Natural killer cell treated with Interleukin-12 subunit alpha and Interleukin-12 subunit beta and Interleukin-15 and Interleukin-18, amount 100 ng/mL, for 72 hours (primary cell): Measurements from ENCODE around the gene SUMO2. TPM values are rescaled to one million over a fixed set of nuclear protein-coding genes. Genes with fewer than 3 reads are reported as not detected.
"Not testable (repeated sequence)": the region's sequence is repeated elsewhere in the genome, so short reads cannot be mapped to it uniquely, and the experiment has no call there.

Experiments used
- ATAC-seq, 2 donors: fragments of 150-1000 bp; cut with Tn5 transposase in 1 of 2; sonication (Bioruptor Pico), chemical (Tn5 transposase) in 1 of 2; 2 replicates each; pipeline ENCODE4 v1.10.0; 2021
- DNase-seq: peaks from one replicate; pipeline ENCODE4 v3.0.0; 2022; ENCODE audit warnings: low spot score
- H3K27ac Mint-ChIP-seq, 2 donors: 1 replicate in 1 of 2; 2 replicates in 1 of 2; pipeline ENCODE4 v1.8.0; 2022; ENCODE audit warnings: mixed read lengths in 2 of 2, mild to moderate bottlenecking in 1 of 2, moderate library complexity in 1 of 2
- H3K27me3 Mint-ChIP-seq, 2 donors: 1 replicate in 1 of 2; 2 replicates in 1 of 2; pipeline ENCODE4 v1.8.0; 2022; ENCODE audit warnings: mixed read lengths in 2 of 2
- H3K36me3 Mint-ChIP-seq: one replicate; pipeline ENCODE4 v1.8.0; 2022; ENCODE audit warnings: mixed read lengths
- H3K4me1 Mint-ChIP-seq, 2 donors: 1 replicate in 1 of 2; 2 replicates in 1 of 2; pipeline ENCODE4 v1.8.0; 2022; ENCODE audit warnings: low read depth in 2 of 2, mixed read lengths in 2 of 2, mild to moderate bottlenecking in 1 of 2
- H3K4me3 Mint-ChIP-seq: one replicate; pipeline ENCODE4 v1.8.0; 2022; ENCODE audit warnings: mixed read lengths
- H3K9me3 Mint-ChIP-seq: 2 replicates; pipeline ENCODE4 v1.8.0; 2022; ENCODE audit warnings: mixed read lengths
- total RNA-seq, 2 donors: library from RNA; stranded (reverse); gene quantifications; one replicate each; pipeline ENCODE4 v1.2.3, GENCODE V29; 2022

The SUMO2 gene
- total RNA-seq, 2 donors from 2014 or later = 332 to 497 TPM

GRCh38 chr17:75147878-75148546 is 34.7 kb downstream of the SUMO2 start:
- Mint-ChIP-seq H3K4me3 (no peak overlapping the region), H3K36me3 (peaks cover 28% of the 10 kb centered on the region), H3K9me3 (no peaks in the 10 kb centered on the region), H3K4me1 (peaks cover 17 to 26% of the 10 kb centered on the region in 2 donors), H3K27me3 (no peaks in the 10 kb centered on the region), H3K27ac (peak overlapping the region; percentile 28 to 48)
- DNase-seq (no peak), ATAC-seq (no peak)

GRCh38 chr17:75146592-75146991 is 36.2 kb downstream of the SUMO2 start:
- DNase-seq = no peak
- Mint-ChIP-seq H3K4me3 (no peak overlapping the region), H3K27ac (no peak overlapping the region), H3K4me1 (peaks cover 8 to 15% of the 10 kb centered on the region in 2 donors), H3K27me3 (no peaks in the 10 kb centered on the region), H3K36me3 (peaks cover 28% of the 10 kb centered on the region), H3K9me3 (no peaks in the 10 kb centered on the region)
- ATAC-seq = no peak

- DNase-seq = no peak
- H3K27ac Mint-ChIP-seq = no peak overlapping the region
- no peaks in the 10 kb centered on the region for H3K27me3 Mint-ChIP-seq
- H3K36me3 Mint-ChIP-seq = peaks cover 27% of the 10 kb centered on the region
- ATAC-seq = no peak
- H3K4me1 Mint-ChIP-seq = peaks cover 20 to 27% of the 10 kb centered on the region in 2 donors
- H3K9me3 Mint-ChIP-seq = no peaks in the 10 kb centered on the region
- H3K4me3 Mint-ChIP-seq = no peak overlapping the region
Observed at GRCh38 chr17:75144816-75145512, 37.8 kb downstream of the SUMO2 start.

- Mint-ChIP-seq H3K4me1 (peaks cover 14 to 15% of the 10 kb centered on the region in 2 donors), H3K36me3 (peaks cover 12% of the 10 kb centered on the region), H3K4me3 (no peak overlapping the region), H3K9me3 (no peaks in the 10 kb centered on the region), H3K27me3 (no peaks in the 10 kb centered on the region), H3K27ac (no peak overlapping the region)
- ATAC-seq (no peak), DNase-seq (no peak)
Observed at GRCh38 chr17:75142236-75142971, 40.4 kb downstream of the SUMO2 start.

- no peaks in the 10 kb centered on the region for H3K9me3 Mint-ChIP-seq
- peaks cover 12 to 15% of the 10 kb centered on the region in 2 donors for H3K4me1 Mint-ChIP-seq
- no peak overlapping the region for H3K4me3 Mint-ChIP-seq
- no peak for ATAC-seq
- DNase-seq = no peak
- no peak overlapping the region for H3K27ac Mint-ChIP-seq
- no peaks in the 10 kb centered on the region for H3K27me3 Mint-ChIP-seq
- no peaks in the 10 kb centered on the region for H3K36me3 Mint-ChIP-seq
Observed at GRCh38 chr17:75138519-75138918, 44.2 kb downstream of the SUMO2 start.

- not testable (repeated sequence) for DNase-seq, H3K9me3 Mint-ChIP-seq, H3K36me3 Mint-ChIP-seq, ATAC-seq, H3K27me3 Mint-ChIP-seq, H3K4me3 Mint-ChIP-seq
- Mint-ChIP-seq H3K4me1 (peaks cover 12 to 15% of the 10 kb centered on the region in 2 donors), H3K27ac (peak overlapping the region in 1 of 2 donors; percentile 54)
Observed at GRCh38 chr17:75137762-75138161, 45.0 kb downstream of the SUMO2 start.

GRCh38 chr17:75135946-75136345 is 46.8 kb downstream of the SUMO2 start:
- ATAC-seq = no peak
- H3K36me3 Mint-ChIP-seq = no peaks in the 10 kb centered on the region
- no peaks in the 10 kb centered on the region for H3K27me3 Mint-ChIP-seq
- H3K27ac Mint-ChIP-seq = peak overlapping the region in 1 of 2 donors; percentile 21
- no peak overlapping the region for H3K4me3 Mint-ChIP-seq
- no peaks in the 10 kb centered on the region for H3K9me3 Mint-ChIP-seq
- DNase-seq = no peak
- peaks cover 7 to 10% of the 10 kb centered on the region in 2 donors for H3K4me1 Mint-ChIP-seq

- peaks cover 2% of the 10 kb centered on the region for H3K36me3 Mint-ChIP-seq
- no peaks in the 10 kb centered on the region for H3K9me3 Mint-ChIP-seq
- H3K27ac Mint-ChIP-seq = peak overlapping the region in 1 of 2 donors; percentile 21
Observed at GRCh38 chr17:75135452-75135851, 47.3 kb downstream of the SUMO2 start.

GRCh38 chr17:75133607-75134347 is 49.0 kb downstream of the SUMO2 start:
- not testable (repeated sequence) for ATAC-seq, H3K9me3 Mint-ChIP-seq, DNase-seq, H3K27ac Mint-ChIP-seq, H3K27me3 Mint-ChIP-seq, H3K4me3 Mint-ChIP-seq, H3K36me3 Mint-ChIP-seq
- peaks cover 11 to 12% of the 10 kb centered on the region in 2 donors for H3K4me1 Mint-ChIP-seq

More at GRCh38 chr17:75135452-75135851, 47.3 kb downstream of the SUMO2 start:
- ATAC-seq (no peak), DNase-seq (no peak)
- no peak overlapping the region for H3K4me3 Mint-ChIP-seq
- no peaks in the 10 kb centered on the region for H3K27me3 Mint-ChIP-seq
- H3K4me1 Mint-ChIP-seq = peaks cover 7 to 8% of the 10 kb centered on the region in 2 donors

GRCh38 chr17:75133001-75133400 is 49.8 kb downstream of the SUMO2 start:
- Mint-ChIP-seq H3K4me3 (no peak overlapping the region), H3K4me1 (peaks cover 11 to 12% of the 10 kb centered on the region in 2 donors), H3K36me3 (peaks cover 4% of the 10 kb centered on the region), H3K9me3 (no peaks in the 10 kb centered on the region), H3K27me3 (no peaks in the 10 kb centered on the region), H3K27ac (no peak overlapping the region)
- DNase-seq = no peak
- no peak for ATAC-seq

- H3K36me3 Mint-ChIP-seq, H3K9me3 Mint-ChIP-seq, ATAC-seq, H3K27me3 Mint-ChIP-seq, DNase-seq: not testable (repeated sequence)
- peak overlapping the region; percentile 88 for H3K4me3 Mint-ChIP-seq
- H3K27ac Mint-ChIP-seq = peak overlapping the region; percentile 84 to 85
- peaks cover 11 to 12% of the 10 kb centered on the region in 2 donors for H3K4me1 Mint-ChIP-seq
Observed at GRCh38 chr17:75132018-75133000, 50.5 kb downstream of the SUMO2 start.

GRCh38 chr17:75131278-75132017 is 51.3 kb downstream of the SUMO2 start, which contains the start of gene NT5C:
Gene NT5C, minus strand, starts transcription at chr17:75131742. Its CDS starts 35 bp downstream, at chr17:75131707.
- no peaks in the 10 kb centered on the region for H3K9me3 Mint-ChIP-seq
- peak; percentile 96 to 97 for ATAC-seq

More at GRCh38 chr17:75131278-75132017, 51.3 kb downstream of the SUMO2 start, which contains the start of gene NT5C:
- DNase-seq = peak; percentile 91
- Mint-ChIP-seq H3K4me1 (peaks cover 11 to 12% of the 10 kb centered on the region in 2 donors), H3K27me3 (no peaks in the 10 kb centered on the region), H3K4me3 (peak within 1 kb of the TSS; percentile 92), H3K27ac (peak within 1 kb of the TSS; percentile 84 to 90), H3K36me3 (peaks cover 4% of the 10 kb centered on the region)
